Measurements from ENCODE around the gene CPEB3. TPM values are rescaled to one million over a fixed set of nuclear protein-coding genes. Genes with fewer than 3 reads are reported as not detected.

CPEB3 gene
- total RNA-seq, 1 donor from 2014 or later, result 2.7 TPM

- H3K27me3 Mint-ChIP-seq (ENCODE audit: insufficient read depth), result no peaks in the 10 kb centered on the region
- intact Hi-C loops (cut with micrococcal nuclease), result loop anchor here (1.0 to 5.0 kb wide), 12 partner anchors 25 to 1420 kb away; partner anchors contain the start of genes CEP55, EXOC6, FRA10AC1 and IDE
These were observed 1.3 kb upstream of the CPEB3 start for GRCh38 chr10:92291921-92292845.

DNA sequence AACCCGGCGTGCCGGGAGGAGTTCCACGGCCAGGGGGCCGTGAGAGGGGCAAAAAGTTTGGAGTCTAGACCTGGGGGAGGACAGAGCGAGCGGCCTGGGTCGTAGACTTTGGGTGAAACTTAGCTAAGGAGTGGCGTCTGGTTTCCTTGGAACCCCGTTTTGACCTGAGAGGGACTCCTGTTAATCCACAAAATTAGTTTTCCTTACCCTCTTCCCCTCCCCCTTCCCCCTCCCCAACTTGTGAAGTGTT, 663 bp upstream of the CPEB3 start:
- DNase-seq (ENCODE audit: low spot score), result no peak
- Mint-ChIP-seq H3K36me3 (ENCODE audit: low read depth) (peaks cover 17% of the 10 kb centered on the region), H3K4me1 (ENCODE audit: low read depth) (peaks cover 30% of the 10 kb centered on the region), H3K27ac (peak overlapping the region; percentile 85), H3K27me3 (ENCODE audit: insufficient read depth) (no peaks in the 10 kb centered on the region), H3K9me3 (no peaks in the 10 kb centered on the region), H3K4me3 (peak overlapping the region; percentile 93)
- intact Hi-C loops (cut with micrococcal nuclease), result loop anchor here (1.0 to 5.0 kb wide), 10 partner anchors 24 to 1419 kb away; partner anchors contain the start of genes CEP55, EXOC6, FRA10AC1 and RPP30

More at GRCh38 chr10:92291921-92292845, 1.3 kb upstream of the CPEB3 start:
- Mint-ChIP-seq H3K27ac (peak overlapping the region; percentile 85), H3K4me1 (ENCODE audit: low read depth) (peaks cover 33% of the 10 kb centered on the region), H3K9me3 (no peaks in the 10 kb centered on the region), H3K36me3 (ENCODE audit: low read depth) (peaks cover 20% of the 10 kb centered on the region), H3K4me3 (peak overlapping the region; percentile 93)
- peak; percentile 44 for DNase-seq (ENCODE audit: low spot score)

DNA sequence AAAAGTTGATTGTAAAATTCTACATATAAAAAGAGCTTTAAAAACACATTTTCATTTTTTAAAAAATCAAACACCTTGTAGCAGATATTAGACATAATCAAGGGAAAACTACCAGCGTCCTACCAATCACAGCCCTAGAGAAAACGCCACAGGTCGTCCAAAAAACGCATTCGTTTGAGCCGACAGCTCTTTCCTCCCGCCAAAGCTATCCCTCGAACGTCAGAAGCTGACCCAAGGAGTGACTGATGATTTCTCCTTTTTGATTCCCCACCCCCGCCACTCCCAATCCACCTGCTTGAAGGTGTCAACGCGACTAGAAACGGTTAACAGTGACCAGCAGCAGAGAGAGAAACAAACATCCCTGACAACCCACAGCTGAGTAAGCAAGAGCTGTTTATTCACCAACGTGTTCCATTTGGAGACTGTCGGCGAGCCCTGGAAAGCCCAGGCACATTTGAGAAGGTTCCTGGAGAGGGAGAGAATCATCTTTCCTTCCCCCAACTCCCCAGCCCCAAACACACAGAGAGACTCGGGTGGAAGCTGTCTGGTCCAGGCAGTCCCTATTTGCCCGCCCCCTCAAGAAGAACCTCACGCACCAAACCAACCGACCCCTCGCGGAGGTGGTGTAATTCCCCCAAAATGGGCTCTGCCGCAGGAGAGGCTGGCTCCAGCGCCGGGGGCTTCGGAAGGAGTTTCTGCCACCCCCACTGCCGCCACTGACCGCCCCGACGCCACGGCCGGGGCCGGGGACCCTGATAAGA, 622 bp downstream of the CPEB3 start:
- H3K27ac Mint-ChIP-seq, result peak overlapping the region; percentile 86
- peak overlapping the region; percentile 93 for H3K4me3 Mint-ChIP-seq
- intact Hi-C loops (cut with micrococcal nuclease), result loop anchor here (1.0 to 5.0 kb wide), 8 partner anchors 50 to 1418 kb away; partner anchors contain the start of genes CEP55, EXOC6, FRA10AC1 and RPP30
- H3K4me1 Mint-ChIP-seq (ENCODE audit: low read depth), result peaks cover 33% of the 10 kb centered on the region
- no peaks in the 10 kb centered on the region for H3K27me3 Mint-ChIP-seq (ENCODE audit: insufficient read depth)
- DNase-seq (ENCODE audit: low spot score), result no peak
- H3K9me3 Mint-ChIP-seq, result no peaks in the 10 kb centered on the region
- peaks cover 17% of the 10 kb centered on the region for H3K36me3 Mint-ChIP-seq (ENCODE audit: low read depth)

DNA sequence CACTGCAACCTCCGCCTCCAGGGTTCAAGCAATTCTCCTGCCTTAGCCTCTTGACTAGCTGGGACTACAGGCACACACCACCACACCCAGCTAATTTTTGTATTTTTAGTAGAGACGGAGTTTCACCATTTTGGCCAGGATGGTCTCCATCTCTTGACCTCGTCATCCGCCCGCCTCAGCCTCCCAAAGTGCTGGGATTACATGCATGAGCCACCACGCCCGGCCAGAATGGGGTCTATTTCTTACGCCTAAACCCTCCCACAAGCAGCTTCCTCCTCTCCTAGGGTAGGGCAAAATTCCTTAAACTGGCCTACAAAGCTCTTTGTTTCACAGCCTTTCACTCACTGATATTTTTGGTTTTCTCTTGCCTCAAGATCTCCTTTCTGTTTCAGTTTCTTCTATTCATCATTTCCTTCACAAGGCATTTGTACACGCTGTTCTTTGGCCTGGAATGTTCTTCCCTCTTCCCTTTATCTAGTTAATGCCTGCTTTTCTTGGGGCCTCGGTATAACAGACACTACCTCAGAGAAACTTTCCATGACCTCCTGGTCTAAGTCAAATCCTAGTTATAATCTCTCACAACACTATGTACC, 6.7 kb downstream of the CPEB3 start:
- peak overlapping the region; percentile 77 for H3K27ac Mint-ChIP-seq
- intact Hi-C loops (cut with micrococcal nuclease), result no loop called here
- peaks cover 9% of the 10 kb centered on the region for H3K36me3 Mint-ChIP-seq (ENCODE audit: low read depth)
- peak overlapping the region; percentile 31 for H3K4me3 Mint-ChIP-seq
- H3K4me1 Mint-ChIP-seq (ENCODE audit: low read depth), result peaks cover 19% of the 10 kb centered on the region
- no peaks in the 10 kb centered on the region for H3K27me3 Mint-ChIP-seq (ENCODE audit: insufficient read depth)
- no peak for DNase-seq (ENCODE audit: low spot score)
- H3K9me3 Mint-ChIP-seq, result no peaks in the 10 kb centered on the region

DNA sequence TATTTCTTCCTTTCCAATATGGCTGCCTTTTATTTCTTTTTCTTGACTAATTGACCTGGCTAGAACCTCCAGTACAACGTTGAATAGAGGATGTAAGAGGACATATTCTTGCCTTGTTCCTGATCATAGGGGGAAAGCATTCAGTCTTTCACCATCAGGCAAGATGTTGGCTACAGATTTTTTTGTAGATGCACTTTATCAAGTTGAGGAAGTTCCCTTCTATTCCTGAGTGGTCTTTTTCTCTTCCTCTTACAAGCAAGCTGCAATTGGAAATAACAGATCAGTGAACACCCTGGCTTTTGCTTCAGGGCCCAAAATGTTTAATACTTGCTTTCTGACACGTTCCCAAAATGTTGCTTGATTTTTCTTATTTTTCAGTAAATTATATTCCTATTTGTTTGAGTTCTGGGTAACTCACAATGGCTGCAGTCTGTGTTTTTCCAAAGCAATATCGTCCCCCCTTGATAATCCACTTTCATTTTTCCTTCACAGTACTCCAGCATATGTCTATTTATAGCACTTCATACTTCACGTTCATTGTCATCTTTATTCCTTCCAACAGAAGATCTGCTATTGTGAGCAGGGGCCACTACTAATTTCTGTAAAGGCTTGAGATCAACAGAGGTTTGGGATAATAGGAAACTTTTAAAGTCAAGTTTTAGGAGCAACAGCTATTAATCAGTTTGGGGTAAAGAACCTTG, 11.7 kb downstream of the CPEB3 start:
- intact Hi-C loops (cut with micrococcal nuclease), result no loop called here
- Mint-ChIP-seq H3K27ac (no peak overlapping the region), H3K9me3 (no peaks in the 10 kb centered on the region), H3K4me3 (no peak overlapping the region), H3K27me3 (ENCODE audit: insufficient read depth) (no peaks in the 10 kb centered on the region), H3K4me1 (ENCODE audit: low read depth) (peaks cover 2% of the 10 kb centered on the region), H3K36me3 (ENCODE audit: low read depth) (peaks cover 8% of the 10 kb centered on the region)
- no peak for DNase-seq (ENCODE audit: low spot score)

DNA sequence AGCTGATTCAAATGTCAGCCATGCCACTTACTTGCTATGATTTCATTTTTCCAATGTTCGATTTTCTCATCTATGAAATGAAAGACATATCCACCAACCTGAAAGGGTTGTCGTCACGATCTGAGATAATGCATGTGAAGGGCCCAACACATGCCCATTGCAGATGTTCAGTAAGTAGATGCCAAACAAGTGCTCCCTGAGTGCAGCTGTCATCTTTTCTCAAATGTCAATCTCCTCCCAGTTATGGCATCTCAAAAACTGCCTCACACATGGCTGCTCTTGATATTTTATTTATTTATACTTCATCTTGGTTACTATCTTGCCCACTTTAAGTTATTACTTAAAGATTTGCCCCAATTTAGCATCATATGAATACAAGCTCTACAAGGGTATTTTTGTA, 16.8 kb downstream of the CPEB3 start:
- Mint-ChIP-seq H3K36me3 (ENCODE audit: low read depth) (peaks cover 10% of the 10 kb centered on the region), H3K27me3 (ENCODE audit: insufficient read depth) (no peaks in the 10 kb centered on the region), H3K4me3 (no peak overlapping the region), H3K4me1 (ENCODE audit: low read depth) (no peaks in the 10 kb centered on the region), H3K27ac (no peak overlapping the region), H3K9me3 (no peaks in the 10 kb centered on the region)
- intact Hi-C loops (cut with micrococcal nuclease), result no loop called here
- no peak for DNase-seq (ENCODE audit: low spot score)

DNA sequence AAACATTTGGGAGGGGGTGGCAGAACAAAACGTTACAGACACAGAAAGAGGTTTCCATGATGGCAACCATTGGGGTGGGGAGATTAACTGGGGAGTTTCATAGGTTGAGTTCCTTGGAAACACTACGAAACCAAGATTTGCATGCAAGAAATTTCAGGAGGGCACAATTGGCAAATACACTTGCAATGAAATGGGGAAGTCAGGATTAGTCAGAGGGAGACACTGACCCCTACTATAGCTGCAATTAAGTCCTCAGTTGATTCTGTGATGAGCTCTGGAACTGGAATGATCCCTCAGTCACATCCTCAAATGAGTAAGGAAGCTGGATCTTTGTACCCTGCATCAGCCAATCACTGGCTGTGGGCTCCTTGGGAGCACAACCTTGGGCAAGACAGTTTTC, 22.1 kb downstream of the CPEB3 start:
- no peaks in the 10 kb centered on the region for H3K27me3 Mint-ChIP-seq (ENCODE audit: insufficient read depth)
- peaks cover 28% of the 10 kb centered on the region for H3K4me1 Mint-ChIP-seq (ENCODE audit: low read depth)
- no peak for DNase-seq (ENCODE audit: low spot score)
- no peaks in the 10 kb centered on the region for H3K9me3 Mint-ChIP-seq
- peaks cover 7% of the 10 kb centered on the region for H3K36me3 Mint-ChIP-seq (ENCODE audit: low read depth)
- intact Hi-C loops (cut with micrococcal nuclease), result no loop called here
- no peak overlapping the region for H3K27ac Mint-ChIP-seq
- no peak overlapping the region for H3K4me3 Mint-ChIP-seq

- DNase-seq (ENCODE audit: low spot score), result no peak
- Mint-ChIP-seq H3K36me3 (ENCODE audit: low read depth) (peaks cover 7% of the 10 kb centered on the region), H3K4me1 (ENCODE audit: low read depth) (peaks cover 28% of the 10 kb centered on the region), H3K27me3 (ENCODE audit: insufficient read depth) (no peaks in the 10 kb centered on the region), H3K4me3 (no peak overlapping the region), H3K27ac (peak overlapping the region; percentile 16), H3K9me3 (no peaks in the 10 kb centered on the region)
- intact Hi-C loops (cut with micrococcal nuclease), result loop anchor here (1.0 to 2.0 kb wide), 2 partner anchors 24 to 27 kb away; partner anchors contain the start of genes CPEB3 and MARCHF5
These were observed 23.5 kb downstream of the CPEB3 start for GRCh38 chr10:92267343-92267742.

GRCh38 chr10:92265687-92266258, 25.1 kb downstream of the CPEB3 start:
- Mint-ChIP-seq H3K4me3 (no peak overlapping the region), H3K4me1 (ENCODE audit: low read depth) (peaks cover 32% of the 10 kb centered on the region), H3K27me3 (ENCODE audit: insufficient read depth) (no peaks in the 10 kb centered on the region), H3K27ac (peak overlapping the region; percentile 23), H3K9me3 (no peaks in the 10 kb centered on the region), H3K36me3 (ENCODE audit: low read depth) (peaks cover 7% of the 10 kb centered on the region)
- DNase-seq (ENCODE audit: low spot score), result no peak
- intact Hi-C loops (cut with micrococcal nuclease), result loop anchor here (2.0 kb wide), 1 partner anchor 25 kb away; no protein-coding TSS in a partner anchor

- intact Hi-C loops (cut with micrococcal nuclease), result no loop called here
- DNase-seq (ENCODE audit: low spot score), result no peak
- peaks cover 3% of the 10 kb centered on the region for H3K36me3 Mint-ChIP-seq (ENCODE audit: low read depth)
- peaks cover 32% of the 10 kb centered on the region for H3K4me1 Mint-ChIP-seq (ENCODE audit: low read depth)
- H3K27ac Mint-ChIP-seq, result no peak overlapping the region
- no peaks in the 10 kb centered on the region for H3K9me3 Mint-ChIP-seq
- peaks cover 2% of the 10 kb centered on the region for H3K27me3 Mint-ChIP-seq (ENCODE audit: insufficient read depth)
- no peak overlapping the region for H3K4me3 Mint-ChIP-seq
These were observed 26.6 kb downstream of the CPEB3 start for GRCh38 chr10:92264249-92264648.

GRCh38 chr10:92263396-92263795, 27.5 kb downstream of the CPEB3 start:
- no peak for DNase-seq (ENCODE audit: low spot score)
- peaks cover 2% of the 10 kb centered on the region for H3K27me3 Mint-ChIP-seq (ENCODE audit: insufficient read depth)

DNA sequence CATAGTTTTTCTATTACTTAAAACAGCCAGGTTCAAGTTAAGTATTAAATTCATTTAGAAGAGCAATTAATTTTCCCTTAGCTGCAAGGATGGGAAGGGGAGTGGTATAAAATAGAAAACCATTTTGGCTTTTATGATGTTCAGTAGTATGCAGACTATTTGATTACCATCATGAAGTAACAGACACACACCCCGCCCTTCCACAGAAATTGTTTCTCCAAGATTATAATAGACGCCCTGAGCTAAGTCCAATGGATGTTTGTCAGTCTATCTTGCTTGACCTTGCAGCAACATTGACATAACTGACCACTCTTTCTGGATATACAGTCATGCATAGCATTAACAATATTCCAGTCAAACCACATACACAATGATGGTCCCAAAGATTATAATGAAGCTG, 42.3 kb downstream of the CPEB3 start:
- intact Hi-C loops (cut with micrococcal nuclease), result no loop called here
- H3K27me3 Mint-ChIP-seq (ENCODE audit: insufficient read depth), result no peaks in the 10 kb centered on the region
- peaks cover 1% of the 10 kb centered on the region for H3K4me1 Mint-ChIP-seq (ENCODE audit: low read depth)
- no peaks in the 10 kb centered on the region for H3K9me3 Mint-ChIP-seq
- no peak overlapping the region for H3K27ac Mint-ChIP-seq
- no peak for DNase-seq (ENCODE audit: low spot score)
- no peak overlapping the region for H3K4me3 Mint-ChIP-seq
- H3K36me3 Mint-ChIP-seq (ENCODE audit: low read depth), result no peaks in the 10 kb centered on the region

More at GRCh38 chr10:92263396-92263795, 27.5 kb downstream of the CPEB3 start:
- Mint-ChIP-seq H3K27ac (no peak overlapping the region), H3K4me1 (ENCODE audit: low read depth) (peaks cover 29% of the 10 kb centered on the region), H3K9me3 (no peaks in the 10 kb centered on the region), H3K36me3 (ENCODE audit: low read depth) (peaks cover 3% of the 10 kb centered on the region), H3K4me3 (no peak overlapping the region)
- intact Hi-C loops (cut with micrococcal nuclease), result no loop called here
